IMR-90 (cell line): ENCODE measurements around the gene STRIP1.

Experiments
- CEBPB ChIP-seq: IDR thresholded peaks from 2 replicates; pipeline ENCODE4 v1.6.1; 2012; ENCODE audit warnings: low read depth, low read length, improper control_type of control experiment
- CTCF ChIP-seq: conservative IDR thresholded peaks from 2 replicates; pipeline ENCODE4 v1.5.1; 2012; ENCODE audit warnings: mild to moderate bottlenecking, low read depth, low read length, improper control_type of control experiment
- MAFK ChIP-seq: IDR thresholded peaks from 2 replicates; pipeline ENCODE4 v1.6.1; 2012; ENCODE audit warnings: low read depth, low read length, improper control_type of control experiment
- MXI1 ChIP-seq: IDR thresholded peaks from 2 replicates; pipeline ENCODE4 v1.6.1; 2012; ENCODE audit warnings: low read depth, mild to moderate bottlenecking, low read length, moderate library complexity, borderline replicate concordance
- POLR2A ChIP-seq: IDR thresholded peaks from 2 replicates; pipeline ENCODE4 v1.6.1; 2012; ENCODE audit warnings: mild to moderate bottlenecking, low read depth, low read length
- RAD21 ChIP-seq: IDR thresholded peaks from 2 replicates; pipeline ENCODE4 v1.6.1; 2012; ENCODE audit warnings: low read length, improper control_type of control experiment
- RCOR1 ChIP-seq: IDR thresholded peaks from 2 replicates; pipeline ENCODE4 v1.6.1; 2012; ENCODE audit warnings: mild to moderate bottlenecking, low read length, improper control_type of control experiment; ENCODE audit not compliant: insufficient replicate concordance
- SMC3 ChIP-seq: fragments of 150-350 bp; IDR thresholded peaks from 2 replicates; pipeline ENCODE4 v1.6.1; 2016; ENCODE audit warnings: low read depth, mild to moderate bottlenecking, antibody characterized with exemption, low read length, moderate library complexity

GRCh38 chr1:109993885-109994284 is 40.5 kb upstream of the STRIP1 start:
- no peak for TF ChIP-seq CTCF
- no peak for TF ChIP-seq MAFK
- TF ChIP-seq RCOR1, result no peak
- no peak for TF ChIP-seq POLR2A
- no peak for TF ChIP-seq MXI1
- TF ChIP-seq RAD21, result no peak
- no peak for TF ChIP-seq CEBPB
- no peak for TF ChIP-seq SMC3
